Fibroblast of mammary gland (primary cell): Measurements from ENCODE around the gene FBXO48.
A peak's percentile ranks its signal among the peaks of the same experiment; 100 is the strongest.

ENCODE experiments used
- DNase-seq: peaks from one replicate; pipeline ENCODE4 v3.0.0-alpha.2; 2010; ENCODE audit warnings: low read depth
- H3K4me3 ChIP-seq: 2 replicates; pipeline ENCODE4 v1.5.1; 2011; ENCODE audit warnings: low read depth, mild to moderate bottlenecking, low read length, moderate library complexity; ENCODE audit not compliant: control insufficient read depth
- CTCF ChIP-seq: conservative IDR thresholded peaks from 2 replicates; pipeline ENCODE4 v1.5.1; 2011; ENCODE audit warnings: low read depth, low read length, inconsistent platforms; ENCODE audit not compliant: control insufficient read depth, insufficient read depth

FBXO48 gene

GRCh38 chr2:68465081-68465916, 1.8 kb downstream of the FBXO48 start:
- peak; percentile 63 for DNase-seq
- no peak for TF ChIP-seq CTCF
- H3K4me3 ChIP-seq = no peak overlapping the region

GRCh38 chr2:68464651-68465050, 2.4 kb downstream of the FBXO48 start:
- no peak for DNase-seq
- TF ChIP-seq CTCF = no peak
- no peak overlapping the region for H3K4me3 ChIP-seq

- H3K4me3 ChIP-seq = no peak overlapping the region
- peak; percentile 67 for DNase-seq
- TF ChIP-seq CTCF = peak; percentile 79
These were observed 3.7 kb downstream of the FBXO48 start for GRCh38 chr2:68463287-68463877.

- peak; percentile 53 for DNase-seq
- no peak for TF ChIP-seq CTCF
- no peak overlapping the region for H3K4me3 ChIP-seq
These were observed 8.1 kb downstream of the FBXO48 start for GRCh38 chr2:68458981-68459380.

GRCh38 chr2:68456198-68456597, 10.9 kb downstream of the FBXO48 start:
- no peak overlapping the region for H3K4me3 ChIP-seq
- no peak for TF ChIP-seq CTCF
- no peak for DNase-seq

GRCh38 chr2:68454719-68455118, 12.4 kb downstream of the FBXO48 start:
- no peak for DNase-seq
- TF ChIP-seq CTCF = no peak
- H3K4me3 ChIP-seq = no peak overlapping the region
